ENCODE measurements around the gene ZNF236.

- TF ChIP-seq REST (IDR thresholded peaks at IDR 0.05; ENCODE audit: low read depth) = no peak
- TF ChIP-seq USF1 (IDR thresholded peaks at IDR 0.05) = no peak
Observed at GRCh38 chr18:76989647-76990190, 167.4 kb downstream of the ZNF236 start.

Measured in Ishikawa (cell line).